Measurements from ENCODE around the gene UGCG.
"Not testable (repeated sequence)": the region's sequence is repeated elsewhere in the genome, so short reads cannot be mapped to it uniquely, and the experiment has no call there.

UGCG gene

DNA sequence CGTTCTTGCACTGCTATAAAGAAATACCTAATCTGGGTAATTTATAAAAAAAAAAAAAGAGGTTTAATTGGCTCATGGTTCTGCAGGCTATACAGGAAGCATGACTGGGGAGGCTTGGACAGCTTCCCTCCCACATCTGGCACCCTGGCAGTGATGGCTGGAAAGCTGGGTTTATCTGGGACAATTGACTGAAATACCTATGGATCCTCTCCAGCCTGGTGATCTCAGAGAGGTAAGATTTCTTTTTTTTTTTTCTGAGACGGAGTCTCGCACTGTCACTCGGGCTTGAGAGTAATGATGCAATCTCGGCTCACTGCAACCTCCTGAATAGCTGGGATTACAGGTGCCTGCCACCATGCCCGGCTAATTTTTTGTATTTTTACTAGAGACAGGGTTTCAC lies 22.7 kb upstream of the UGCG start:
- TF ChIP-seq, protein P1, sequence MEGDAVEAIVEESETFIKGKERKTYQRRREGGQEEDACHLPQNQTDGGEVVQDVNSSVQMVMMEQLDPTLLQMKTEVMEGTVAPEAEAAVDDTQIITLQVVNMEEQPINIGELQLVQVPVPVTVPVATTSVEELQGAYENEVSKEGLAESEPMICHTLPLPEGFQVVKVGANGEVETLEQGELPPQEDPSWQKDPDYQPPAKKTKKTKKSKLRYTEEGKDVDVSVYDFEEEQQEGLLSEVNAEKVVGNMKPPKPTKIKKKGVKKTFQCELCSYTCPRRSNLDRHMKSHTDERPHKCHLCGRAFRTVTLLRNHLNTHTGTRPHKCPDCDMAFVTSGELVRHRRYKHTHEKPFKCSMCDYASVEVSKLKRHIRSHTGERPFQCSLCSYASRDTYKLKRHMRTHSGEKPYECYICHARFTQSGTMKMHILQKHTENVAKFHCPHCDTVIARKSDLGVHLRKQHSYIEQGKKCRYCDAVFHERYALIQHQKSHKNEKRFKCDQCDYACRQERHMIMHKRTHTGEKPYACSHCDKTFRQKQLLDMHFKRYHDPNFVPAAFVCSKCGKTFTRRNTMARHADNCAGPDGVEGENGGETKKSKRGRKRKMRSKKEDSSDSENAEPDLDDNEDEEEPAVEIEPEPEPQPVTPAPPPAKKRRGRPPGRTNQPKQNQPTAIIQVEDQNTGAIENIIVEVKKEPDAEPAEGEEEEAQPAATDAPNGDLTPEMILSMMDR (conservative IDR thresholded peaks at IDR 0.05; ENCODE audit: control insufficient read depth, insufficient read depth, low read depth, low read length): no peak
- DNase-seq (ENCODE audit: low read depth): no peak
- H3K4me3 ChIP-seq (ENCODE audit: control insufficient read depth, low read depth, low read length): no peak overlapping the region

DNA sequence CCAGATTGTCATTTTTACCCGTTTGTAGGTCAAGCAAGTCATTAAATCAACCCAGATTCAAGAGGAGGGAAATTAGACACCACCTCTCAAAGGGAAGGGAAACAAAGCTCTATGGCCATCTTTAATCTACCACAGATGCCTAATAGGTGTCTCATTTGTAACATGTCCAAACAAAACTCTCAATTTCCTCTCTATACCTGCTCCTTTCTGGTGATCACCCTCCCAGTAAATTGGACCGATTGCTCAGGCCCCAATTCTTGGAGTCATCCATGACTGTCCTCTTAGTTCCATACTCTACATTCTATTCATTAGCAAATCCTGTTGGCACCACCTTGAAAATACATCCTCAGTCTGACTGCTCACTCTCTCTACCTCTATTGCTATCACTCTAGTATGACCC lies 22.1 kb upstream of the UGCG start:
- no peak for DNase-seq (ENCODE audit: low read depth)
- H3K4me3 ChIP-seq (ENCODE audit: control insufficient read depth, low read depth, low read length): no peak overlapping the region
- TF ChIP-seq, protein P1 (conservative IDR thresholded peaks at IDR 0.05; ENCODE audit: control insufficient read depth, insufficient read depth, low read depth, low read length): no peak

DNA sequence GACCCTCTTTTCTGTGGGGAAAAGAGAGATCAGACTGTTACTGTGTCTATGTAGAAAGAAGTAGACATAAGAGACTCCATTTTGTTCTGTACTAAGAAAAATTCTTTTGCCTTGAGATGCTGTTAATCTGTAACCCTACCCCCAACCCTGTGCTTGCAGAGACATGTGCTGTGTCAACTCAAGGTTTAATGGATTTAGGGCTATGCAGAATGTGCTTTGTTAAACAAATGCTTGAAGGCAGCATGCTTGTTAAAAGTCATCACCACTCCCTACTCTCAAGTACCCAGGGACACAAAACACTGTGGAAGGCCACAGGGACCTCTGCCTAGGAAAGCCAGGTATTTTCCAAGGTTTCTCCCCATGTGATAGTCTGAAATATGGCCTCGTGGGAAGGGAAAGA lies 21.3 kb upstream of the UGCG start:
- DNase-seq (ENCODE audit: low read depth); H3K4me3 ChIP-seq (ENCODE audit: control insufficient read depth, low read depth, low read length): not testable (repeated sequence)

DNA sequence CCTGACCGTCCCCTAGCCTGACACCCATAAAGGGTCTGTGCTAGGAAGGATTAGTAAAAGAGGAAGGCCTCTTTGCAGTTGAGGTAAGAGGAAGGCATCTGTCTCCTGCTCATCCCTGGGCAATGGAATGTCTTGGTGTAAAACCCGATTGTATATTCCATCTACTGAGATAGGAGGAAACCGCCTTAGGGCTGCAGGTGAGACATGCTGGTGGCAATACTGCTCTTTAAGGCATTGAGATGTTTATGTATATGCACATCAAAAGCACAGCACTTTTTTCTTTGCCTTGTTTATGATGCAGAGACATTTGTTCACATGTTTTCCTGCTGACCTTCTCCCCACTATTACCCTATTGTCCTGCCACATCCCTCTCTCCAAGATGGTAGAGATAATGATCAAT lies 20.9 kb upstream of the UGCG start:
- not testable (repeated sequence) for H3K4me3 ChIP-seq (ENCODE audit: control insufficient read depth, low read depth, low read length); DNase-seq (ENCODE audit: low read depth)

DNA sequence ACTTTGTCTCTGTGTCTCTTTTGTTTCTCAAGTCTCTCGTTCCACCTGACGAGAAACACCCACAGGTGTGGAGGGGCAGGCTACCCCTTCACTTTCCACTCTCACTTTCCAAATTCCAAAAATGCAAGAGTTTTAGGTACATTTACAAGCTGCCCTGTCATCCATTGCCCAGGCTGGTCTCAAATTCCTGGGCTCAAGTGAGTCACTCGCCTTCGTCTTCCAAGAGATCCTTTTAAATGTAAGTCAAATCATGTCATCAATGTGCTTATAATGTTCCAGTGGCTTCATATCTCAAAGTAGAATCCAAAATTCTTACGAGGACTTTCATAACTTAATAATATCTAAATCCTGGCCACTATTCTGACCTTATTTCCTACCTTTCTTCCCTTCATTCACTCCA lies 20.4 kb upstream of the UGCG start:
- no peak for DNase-seq (ENCODE audit: low read depth)
- H3K4me3 ChIP-seq (ENCODE audit: control insufficient read depth, low read depth, low read length): no peak overlapping the region
- TF ChIP-seq, protein P1 (conservative IDR thresholded peaks at IDR 0.05; ENCODE audit: control insufficient read depth, insufficient read depth, low read depth, low read length): no peak

DNA sequence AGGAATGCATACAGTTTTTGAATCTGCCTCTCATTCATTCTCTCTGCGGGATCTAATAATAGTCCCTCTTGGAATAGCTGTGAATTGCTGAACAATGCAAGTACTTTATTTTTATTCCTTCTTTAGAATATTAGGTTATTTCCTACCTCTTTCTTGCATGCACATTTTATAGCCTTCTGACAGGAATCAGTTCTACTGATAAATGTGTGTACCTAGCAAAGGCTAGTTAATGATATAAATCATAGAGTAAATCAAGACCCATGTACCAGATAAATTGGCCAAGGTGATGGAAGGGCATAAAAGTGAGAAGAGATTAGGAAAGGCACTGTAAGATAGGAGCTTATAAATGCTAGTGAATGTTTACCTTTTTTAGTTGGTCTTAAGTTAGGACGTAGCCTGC lies 19.2 kb upstream of the UGCG start:
- TF ChIP-seq, protein P1 (conservative IDR thresholded peaks at IDR 0.05; ENCODE audit: control insufficient read depth, insufficient read depth, low read depth, low read length): no peak
- H3K4me3 ChIP-seq (ENCODE audit: control insufficient read depth, low read depth, low read length): no peak overlapping the region

DNA sequence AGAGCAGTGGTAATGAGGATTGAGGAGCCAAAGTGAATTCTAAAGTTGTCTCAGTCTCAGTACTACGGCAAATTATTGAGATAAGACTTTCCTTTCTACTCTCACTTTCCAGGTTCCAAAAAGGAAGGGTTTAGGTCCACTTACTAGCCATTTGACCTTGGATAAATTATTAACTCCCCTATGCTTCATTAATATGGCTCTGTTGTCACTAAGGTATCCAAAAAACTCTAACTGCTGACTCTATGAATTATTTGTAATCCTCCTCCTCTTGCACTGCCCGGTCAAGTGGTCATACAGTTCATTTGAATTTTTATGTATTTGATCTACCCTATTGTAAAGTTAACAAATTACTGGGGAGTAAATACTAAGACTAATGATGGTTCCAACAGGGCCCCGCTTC lies 17.7 kb upstream of the UGCG start:
- TF ChIP-seq, protein P1 (conservative IDR thresholded peaks at IDR 0.05; ENCODE audit: control insufficient read depth, insufficient read depth, low read depth, low read length): no peak
- no peak overlapping the region for H3K4me3 ChIP-seq (ENCODE audit: control insufficient read depth, low read depth, low read length)
- no peak for DNase-seq (ENCODE audit: low read depth)

More for the DNA sequence above, 19.2 kb upstream of the UGCG start:
- DNase-seq (ENCODE audit: low read depth): no peak

DNA sequence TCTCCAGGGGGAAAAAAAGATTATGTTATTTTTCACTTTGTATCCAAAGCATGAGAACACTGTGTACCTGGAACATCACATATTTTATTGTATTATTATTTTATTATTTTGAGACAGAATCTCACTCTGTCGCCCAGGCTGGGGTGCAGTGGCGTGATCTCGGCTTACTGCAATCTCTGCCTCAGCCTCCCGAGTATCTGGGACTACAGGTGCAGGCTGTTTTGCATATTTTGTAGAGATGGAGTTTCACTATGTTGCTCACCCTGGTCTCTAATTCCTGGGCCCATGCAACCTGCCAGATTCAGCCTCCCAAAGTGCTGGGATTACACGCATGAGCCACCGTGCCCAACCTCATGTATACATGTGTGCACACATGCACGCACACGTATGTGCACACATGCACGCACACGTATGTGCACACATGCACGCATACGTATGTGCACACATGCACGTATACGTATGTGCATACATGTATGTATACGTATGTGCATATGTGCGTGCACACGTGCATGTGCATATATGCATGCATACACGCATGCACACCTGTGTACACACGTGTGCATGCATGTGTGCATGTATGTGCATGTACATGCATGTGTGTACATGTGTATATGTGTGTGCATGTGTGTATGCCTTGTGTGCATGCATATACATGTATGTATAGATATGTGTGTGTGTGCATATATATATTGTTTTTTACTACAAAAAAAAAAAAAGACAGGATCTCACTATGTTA lies 9.5 kb upstream of the UGCG start:
- TF ChIP-seq, protein P1 (conservative IDR thresholded peaks at IDR 0.05; ENCODE audit: control insufficient read depth, insufficient read depth, low read depth, low read length): no peak
- no peak for DNase-seq (ENCODE audit: low read depth)
- H3K4me3 ChIP-seq (ENCODE audit: control insufficient read depth, low read depth, low read length): no peak overlapping the region

Measured in fibroblast of mammary gland (primary cell).